HG02973 (cell line): Measurements from ENCODE around the gene GUCA1A.
"Not testable (repeated sequence)": the region's sequence is repeated elsewhere in the genome, so short reads cannot be mapped to it uniquely, and the experiment has no call there.

Experiments
- ATAC-seq: cut with Tn5 transposase; IDR thresholded peaks from one replicate; pipeline ENCODE4 v1.9.1; 2021; ENCODE audit warnings: moderate library complexity; ENCODE audit not compliant: unreplicated experiment

GUCA1A gene

GRCh38 chr6:42171813-42172581 lies 1.2 kb upstream of the GUCA1A start:
- no peak for ATAC-seq

GRCh38 chr6:42175860-42176259 lies 2.7 kb downstream of the GUCA1A start:
- ATAC-seq: no peak

DNA sequence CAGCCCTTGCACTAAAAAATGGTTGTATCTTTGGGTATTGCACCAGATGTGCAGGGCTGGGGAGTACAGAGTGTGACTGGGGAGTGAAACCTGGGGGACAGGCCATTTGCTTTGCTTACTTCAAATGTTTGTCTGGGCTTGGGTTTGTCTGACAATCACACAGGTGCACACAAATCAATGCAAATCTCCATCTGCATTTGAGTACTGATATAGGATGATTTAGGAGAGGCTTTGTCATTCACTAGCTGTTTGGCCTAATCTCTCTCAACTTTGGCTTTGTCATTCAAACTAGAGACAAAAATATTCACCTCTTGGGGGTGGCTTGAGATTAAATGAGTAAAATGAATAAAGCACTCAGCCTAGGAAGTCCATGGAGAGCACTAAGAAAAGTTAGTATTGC lies 3.8 kb downstream of the GUCA1A start:
- ATAC-seq: no peak

- no peak for ATAC-seq
Observed at GRCh38 chr6:42177514-42178364, 4.6 kb downstream of the GUCA1A start.

DNA sequence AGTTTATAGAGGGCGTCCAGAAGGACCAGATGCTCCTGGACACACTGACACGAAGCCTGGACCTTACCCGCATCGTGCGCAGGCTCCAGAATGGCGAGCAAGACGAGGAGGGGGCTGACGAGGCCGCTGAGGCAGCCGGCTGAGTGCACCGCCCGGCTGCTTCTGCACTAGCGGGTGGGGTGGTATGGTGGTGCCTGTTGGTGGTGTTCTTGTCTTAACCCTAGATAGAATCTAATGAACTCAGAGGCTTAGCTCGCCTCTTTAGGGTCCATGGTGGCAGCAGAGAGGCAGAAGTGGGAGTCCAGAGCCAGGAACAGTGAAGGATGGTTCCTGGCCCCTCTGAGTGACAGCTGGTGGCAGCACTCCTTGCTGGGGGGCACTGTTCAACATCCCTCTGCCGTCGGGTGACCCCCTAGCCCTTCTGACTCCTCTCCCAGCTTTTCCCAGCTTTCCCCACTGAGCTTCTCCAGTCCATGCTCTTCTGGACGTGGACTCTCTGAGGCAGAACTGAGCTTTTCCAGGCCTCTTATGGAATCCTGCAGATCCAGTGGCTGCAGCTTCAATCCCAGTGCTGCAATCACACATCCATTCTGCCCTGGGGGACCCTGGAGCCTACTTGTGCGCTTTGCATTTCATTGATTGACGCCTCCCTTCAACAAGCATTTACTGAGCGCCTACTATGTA lies 6.2 kb downstream of the GUCA1A start:
- no peak for ATAC-seq

DNA sequence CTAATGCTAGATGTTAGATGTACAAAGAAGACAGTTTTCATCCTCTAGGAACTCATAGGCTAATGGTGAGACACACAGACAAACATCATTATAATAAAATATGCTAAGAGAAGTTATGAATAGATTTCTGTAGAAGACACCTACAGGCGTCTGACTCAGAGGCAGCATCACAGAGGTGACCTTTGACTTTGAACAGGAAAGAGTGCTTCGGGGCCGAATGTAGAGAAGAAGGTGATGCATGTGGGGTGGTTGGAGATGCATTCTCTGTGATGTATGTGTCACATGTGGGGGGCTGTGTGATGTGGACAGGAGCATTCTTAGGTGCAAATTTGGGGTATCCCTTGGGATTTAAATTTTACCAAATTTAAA lies 6.8 kb downstream of the GUCA1A start:
- no peak for ATAC-seq

DNA sequence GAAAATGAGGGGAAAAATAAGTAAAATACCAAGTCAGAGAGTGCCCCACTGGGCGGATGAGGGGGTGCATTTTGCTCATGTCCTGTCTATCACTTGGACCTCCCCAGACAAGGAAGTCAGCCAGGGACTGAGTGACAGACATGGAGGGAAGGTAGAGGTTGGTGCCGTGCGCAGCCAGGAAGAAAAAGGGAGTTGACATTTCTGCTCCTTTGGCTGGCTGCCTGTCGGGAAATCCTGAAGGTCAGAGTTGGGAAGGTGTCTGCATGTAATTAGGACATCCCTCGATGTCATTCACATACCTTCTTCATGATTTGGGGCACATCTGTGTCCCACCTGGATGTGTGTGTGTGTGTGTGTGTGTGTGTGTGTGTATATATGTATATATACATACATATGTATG lies 8.9 kb downstream of the GUCA1A start:
- no peak for ATAC-seq

DNA sequence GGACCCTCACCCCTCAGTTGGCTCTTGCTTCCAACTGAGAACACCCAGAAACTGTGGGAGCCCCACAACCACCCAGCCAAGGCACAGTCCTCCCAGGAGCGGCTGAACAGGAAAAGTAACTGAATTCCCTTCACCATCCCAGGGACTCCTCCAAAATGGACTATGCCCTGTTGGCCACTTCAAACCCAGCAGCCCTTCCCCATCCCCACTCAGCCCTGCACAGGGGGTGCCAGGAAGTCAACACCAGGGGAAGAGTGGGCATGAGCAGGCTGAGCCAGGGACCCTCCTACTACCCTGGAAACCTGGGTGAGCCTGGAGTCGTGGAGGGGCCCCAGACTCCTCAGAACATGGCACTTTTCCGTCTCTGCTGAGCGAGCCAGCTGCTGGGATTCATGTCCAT lies 11.3 kb downstream of the GUCA1A start:
- ATAC-seq: no peak

DNA sequence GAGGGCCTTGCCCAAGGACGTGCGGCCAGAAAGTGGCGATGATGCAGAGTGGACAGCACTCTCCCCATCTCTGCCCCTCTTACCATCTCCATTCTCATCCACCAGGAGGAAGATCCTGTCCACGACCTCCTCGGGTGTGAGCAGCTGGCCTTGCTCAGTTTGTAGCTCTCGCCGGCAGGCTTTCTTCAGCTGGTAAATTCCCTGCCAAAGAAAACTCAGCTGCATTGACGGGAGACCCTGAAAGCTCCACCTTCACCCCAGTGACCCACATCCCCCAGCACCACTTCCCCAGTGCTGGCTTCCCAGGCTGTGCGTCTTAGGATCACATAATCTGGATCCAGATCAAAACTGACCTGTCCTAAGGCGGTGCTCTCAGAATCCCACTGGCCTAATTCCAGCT lies 12.4 kb downstream of the GUCA1A start:
- no peak for ATAC-seq

GRCh38 chr6:42188406-42188805 lies 15.2 kb downstream of the GUCA1A start:
- ATAC-seq: no peak

DNA sequence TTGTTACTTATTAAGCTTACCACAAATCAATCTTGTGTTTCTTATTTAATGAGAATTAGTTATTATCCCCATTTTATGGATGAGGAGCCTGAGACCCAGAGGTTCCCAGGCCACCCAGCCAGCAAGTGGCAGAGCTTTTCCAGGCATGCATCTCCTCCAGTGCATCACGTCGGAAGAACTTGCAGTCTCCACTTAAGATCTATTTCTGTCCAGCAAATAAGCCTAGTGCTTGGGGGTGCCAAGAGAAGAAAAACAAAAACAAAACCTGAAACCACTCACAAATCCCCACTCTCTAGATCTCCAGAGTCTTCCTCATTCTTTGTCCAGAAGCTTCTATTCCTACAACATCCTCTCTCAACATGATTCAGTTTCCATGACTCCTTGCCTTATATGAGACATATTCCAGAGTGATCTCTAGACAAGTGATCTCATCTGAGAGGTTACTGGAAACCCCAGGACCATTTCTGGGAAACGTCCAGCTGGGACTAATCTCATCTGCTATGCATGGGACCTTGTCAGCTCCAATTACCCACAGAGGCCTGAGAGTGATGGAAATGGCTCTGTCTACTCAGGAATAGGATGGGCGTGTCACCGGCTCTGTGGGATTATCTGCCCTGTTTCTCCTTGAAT lies 17.5 kb downstream of the GUCA1A start:
- no peak for ATAC-seq

- ATAC-seq: not testable (repeated sequence)
Observed at GRCh38 chr6:42192385-42192784, 19.2 kb downstream of the GUCA1A start.

DNA sequence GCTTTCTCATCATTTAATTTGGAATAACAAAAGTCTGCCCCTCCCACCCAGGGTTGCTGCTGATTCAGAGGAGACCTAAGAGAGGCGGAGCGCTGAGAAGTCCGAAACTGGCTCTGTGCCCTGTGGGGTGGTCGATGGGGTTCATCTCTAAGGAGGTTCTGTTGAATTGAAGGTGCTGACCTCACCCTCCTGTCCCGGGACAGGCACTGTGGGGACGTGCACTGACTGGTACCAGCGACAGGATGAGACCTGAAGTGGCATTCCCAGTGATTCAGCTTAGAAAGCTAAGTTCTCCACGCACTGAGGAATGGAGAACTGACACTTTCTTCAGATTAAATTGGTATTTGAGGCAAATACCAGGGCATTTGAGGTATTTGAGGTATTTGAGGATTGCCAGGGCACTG lies 20.3 kb downstream of the GUCA1A start:
- ATAC-seq: no peak

DNA sequence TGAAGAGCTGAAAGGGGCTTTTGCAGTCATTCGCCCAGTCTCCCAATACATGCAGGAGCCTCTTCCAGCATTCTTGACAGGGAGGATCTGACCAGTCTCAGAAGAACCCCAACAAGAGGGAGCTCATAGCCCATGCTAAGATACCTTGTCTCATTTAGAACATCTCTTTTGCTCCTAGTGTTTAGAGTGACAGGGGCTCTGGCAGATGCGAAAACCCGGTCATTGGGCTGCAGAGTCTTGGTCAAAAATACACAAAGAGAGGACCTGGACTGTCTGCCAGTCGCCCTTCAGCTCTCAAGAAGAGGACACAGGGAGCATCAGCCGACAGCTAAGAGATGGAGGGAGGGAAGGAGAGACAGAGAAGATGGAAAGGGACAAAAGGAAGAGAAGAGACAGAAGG lies 20.9 kb downstream of the GUCA1A start:
- ATAC-seq: no peak

- ATAC-seq: no peak
Observed at GRCh38 chr6:42195415-42195814, 22.3 kb downstream of the GUCA1A start.

GRCh38 chr6:42197555-42198362 lies 24.6 kb downstream of the GUCA1A start:
- no peak for ATAC-seq

- ATAC-seq: no peak
Observed at GRCh38 chr6:42199106-42199981, 26.2 kb downstream of the GUCA1A start.

- ATAC-seq: no peak
Observed at GRCh38 chr6:42200035-42200434, 26.9 kb downstream of the GUCA1A start.

GRCh38 chr6:42201382-42201781 lies 28.2 kb downstream of the GUCA1A start:
- no peak for ATAC-seq
